GM12878 (cell line): ENCODE measurements around the gene SLC6A12. TPM values are rescaled to one million over a fixed set of nuclear protein-coding genes. Genes with fewer than 3 reads are reported as not detected.

Experiments used
- ATAC-seq: fragments of 200-7000 bp; cut with Tn5 transposase; 3 replicates; pipeline ENCODE4 v1.9.1; 2020; ENCODE audit warnings: mild to moderate bottlenecking, moderate library complexity
- BruUV-seq: library from RNA; stranded (reverse); fragments of 400-500 nt; replicated peaks from 2 replicates; lab custom pipeline; 2021; lab: Mats Ljungman, UMichigan
- CTCF ChIA-PET: fragments of 300-600 bp; sonication (Branson Sonifier 250); formaldehyde crosslinking; extraction: SDS; loops from one replicate; lab custom pipeline; 2021; ENCODE audit warnings: inconsistent platforms; lab: Yijun Ruan, JAX
- POLR2A ChIA-PET: fragments of 350-600 bp; formaldehyde crosslinking; extraction: SDS; loops from one replicate; lab custom pipeline; 2021; ENCODE audit warnings: inconsistent platforms; lab: Charles Lee
- RAD21 ChIA-PET: fragments of 300-600 bp; sonication (Branson Sonifier 250); formaldehyde crosslinking; loops from one replicate; lab custom pipeline; 2023; ENCODE audit warnings: antibody characterized with exemption; ENCODE audit not compliant: unreplicated experiment; lab: Charles Lee
- SMC1A ChIA-PET: fragments of 300-600 bp; sonication (Branson Sonifier 250); formaldehyde crosslinking; loops from one replicate; lab custom pipeline; 2023; ENCODE audit not compliant: unreplicated experiment, uncharacterized antibody; lab: Charles Lee
- DNase-seq: peaks from one replicate; pipeline ENCODE4 v3.0.0-alpha.2; 2011; ENCODE audit warnings: low read depth, low spot score
- FAIRE-seq: peaks from 3 replicates; lab custom pipeline; 2011; peaks lifted over from hg19 to GRCh38; lab: Jason Lieb, UNC
- H2AFZ ChIP-seq: 2 replicates; pipeline ENCODE4 v1.6.0; 2011; ENCODE audit warnings: low read depth, low read length, control low read depth; ENCODE audit not compliant: control insufficient read depth
- H3K27ac ChIP-seq: 2 replicates; pipeline ENCODE4 v1.5.1; 2011; ENCODE audit warnings: control low read depth; ENCODE audit not compliant: control insufficient read depth, insufficient read depth
- H3K27me3 ChIP-seq, 2 experiments: replicated peaks in 1 of 2; 2 replicates each; pipeline versions ENCODE4 v1.6.0 to v1.6.1; 2011; ENCODE audit warnings: low read length in 1 of 2; ENCODE audit not compliant: control insufficient read depth in 2 of 2, insufficient read depth in 2 of 2
- H3K36me3 ChIP-seq, 2 experiments: 2 replicates each; pipeline ENCODE4 v1.5.1; 2011; ENCODE audit warnings: low read length in 1 of 2; ENCODE audit not compliant: control insufficient read depth in 2 of 2, insufficient read depth in 2 of 2
- H3K4me1 ChIP-seq: 2 replicates; pipeline ENCODE4 v1.6.1; 2011; ENCODE audit warnings: mild to moderate bottlenecking, low read length, moderate library complexity, mixed read lengths; ENCODE audit not compliant: control insufficient read depth, insufficient read depth
- H3K4me2 ChIP-seq: 2 replicates; pipeline ENCODE4 v1.6.0; 2011; ENCODE audit warnings: control low read depth; ENCODE audit not compliant: control insufficient read depth, insufficient read depth
- H3K4me3 ChIP-seq: fragments of 200-600 bp; sonication (generic); 2 replicates; pipeline ENCODE4 v1.5.1; 2016
- H3K79me2 ChIP-seq: 2 replicates; pipeline ENCODE4 v1.6.0; 2011; ENCODE audit warnings: low read length; ENCODE audit not compliant: control insufficient read depth, insufficient read depth
- H3K9ac ChIP-seq: 2 replicates; pipeline ENCODE4 v1.8.0; 2011; ENCODE audit warnings: low read length, control low read depth, mixed read lengths; ENCODE audit not compliant: control insufficient read depth, insufficient read depth
- H3K9me3 ChIP-seq: replicated peaks from 3 replicates; pipeline ENCODE4 v1.5.1; 2011; ENCODE audit warnings: mild to moderate bottlenecking, low read length; ENCODE audit not compliant: control insufficient read depth, insufficient read depth
- H4K20me1 ChIP-seq: 2 replicates; pipeline ENCODE4 v1.6.0; 2011; ENCODE audit not compliant: control insufficient read depth, insufficient read depth
- CBX5 ChIP-seq: sonication (generic); IDR thresholded peaks from 2 replicates; pipeline ENCODE4 v1.6.1; 2016; ENCODE audit warnings: low read depth, moderate library complexity, mild to moderate bottlenecking, inconsistent platforms
- EED ChIP-seq: sonication (generic); IDR thresholded peaks from 2 replicates; pipeline ENCODE4 v1.6.1; 2016; ENCODE audit warnings: antibody characterized with exemption, low read depth
- EZH2 ChIP-seq: IDR thresholded peaks from 2 replicates; pipeline ENCODE4 v1.6.1; 2012; ENCODE audit warnings: low read depth, mild to moderate bottlenecking, control low read depth, inconsistent platforms, low read length, borderline replicate concordance; ENCODE audit not compliant: control insufficient read depth
- HSF1 ChIP-seq: fragments of 150-350 bp; IDR thresholded peaks from 2 replicates; pipeline ENCODE4 v1.6.1; 2014; ENCODE audit warnings: mild to moderate bottlenecking, low read depth, low read length
- IKZF2 ChIP-seq, 2 experiments: fragments of 450-650 bp; IDR thresholded peaks; 2 replicates each; pipeline ENCODE4 v1.6.1; 2017; ENCODE audit warnings: mild to moderate bottlenecking in 2 of 2, moderate library complexity in 2 of 2
- JUNB ChIP-seq: IDR thresholded peaks from 2 replicates; pipeline ENCODE4 v1.6.1; 2016; ENCODE audit warnings: antibody characterized with exemption, mild to moderate bottlenecking
- MLLT1 ChIP-seq: fragments of 450-650 bp; IDR thresholded peaks from 2 replicates; pipeline ENCODE4 v1.6.1; 2016; ENCODE audit warnings: mild to moderate bottlenecking
- NFXL1 ChIP-seq: fragments of 450-650 bp; IDR thresholded peaks from 2 replicates; pipeline ENCODE4 v1.6.1; 2017; ENCODE audit warnings: antibody characterized with exemption, mild to moderate bottlenecking, borderline replicate concordance
- RAD21 ChIP-seq: IDR thresholded peaks from 2 replicates; pipeline ENCODE4 v1.6.1; 2011; ENCODE audit warnings: mild to moderate bottlenecking, low read depth, low read length, moderate library complexity; ENCODE audit not compliant: insufficient read depth
- SMAD5 ChIP-seq: IDR thresholded peaks from 2 replicates; pipeline ENCODE4 v1.6.1; 2016; ENCODE audit warnings: antibody characterized with exemption, low read depth
- SP1 ChIP-seq: IDR thresholded peaks from one replicate; pipeline ENCODE4 v1.6.1; 2011; ENCODE audit warnings: low read depth, low read length
- USF1 ChIP-seq: IDR thresholded peaks from 2 replicates; pipeline ENCODE4 v1.6.1; 2011; ENCODE audit warnings: borderline replicate concordance, low read depth, mild to moderate bottlenecking, moderate library complexity, mixed read lengths, low read length; ENCODE audit not compliant: insufficient read depth; ENCODE audit errors: extremely low read length
- ZNF622 ChIP-seq: fragments of 450-650 bp; IDR thresholded peaks from 2 replicates; pipeline ENCODE4 v1.6.1; 2017; ENCODE audit warnings: mild to moderate bottlenecking, inconsistent platforms
- ZZZ3 ChIP-seq: IDR thresholded peaks from 2 replicates; pipeline ENCODE4 v1.6.1; 2011; ENCODE audit warnings: low read depth; ENCODE audit not compliant: control insufficient read depth, insufficient read length
- WGBS: methylation state at CpG from one replicate; pipeline ENCODE4 v1.1.6; 2016; ENCODE audit warnings: low lambda C conversion rate; ENCODE audit not compliant: insufficient replicate concordance, insufficient coverage; ENCODE audit errors: missing lambda C conversion rate; 5-methylcytosine and 5-hydroxymethylcytosine counted together
- in situ Hi-C: fragments of 300-500 bp; cut with MboI; formaldehyde crosslinking; loops from 9 replicates; pipeline ENCODE4 v1.14.3; 2018; ENCODE audit warnings: mixed read lengths
- intact Hi-C: fragments of 100-400 bp; cut with micrococcal nuclease; formaldehyde crosslinking; loops from one replicate; pipeline ENCODE4 v1.14.2; 2022; ENCODE audit not compliant: unreplicated experiment
- polyA plus RNA-seq, 11 experiments: library from polyadenylated mRNA; depleted of rRNA in 4 of 11; unstranded in 6 of 11; stranded (reverse) in 5 of 11; fragments of >200 nt; fragmentation: Nextera tagmentation in 4 of 11; fragmentation: Illumina TruSeq in 1 of 11; extraction: Ambion mirVana in 4 of 11; extraction: Trizol in 1 of 11; gene quantifications; 1 replicate in 1 of 11; 2 replicates in 10 of 11; pipeline versions ENCODE4 v1.2.1 to v1.2.3, GENCODE V29; 2011 to 2016; ENCODE audit warnings: inconsistent platforms in 2 of 11, missing spikeins in 2 of 11, low read depth in 1 of 11
- total RNA-seq, 4 experiments: library from RNA; depleted of rRNA in 3 of 4; stranded (reverse); fragments of >200 nt in 3 of 4; fragmentation: Illumina TruSeq in 1 of 4; extraction: Trizol in 1 of 4; gene quantifications; 2 replicates each; pipeline versions ENCODE4 v1.2.1 to v1.2.3, GENCODE V29; 2013 to 2021

Gene SLC6A12
- total and polyA plus RNA-seq, 10 of the 15 experiments (the other 5 are each of a cell fraction or from before 2014, with no cell fraction given): 0.06 to 0.11 (median 0.07) TPM; not detected in 7

GRCh38 chr12:256958-257357, 43.0 kb upstream of the SLC6A12 start:
- intact Hi-C loops (no loop called here), in situ Hi-C loops (no loop called here)
- FAIRE-seq: no peak
- WGBS: 50% methylated on average over 3 of the region's 3 CpGs
- Histone ChIP-seq H4K20me1 (no peaks in the 10 kb centered on the region), H3K27ac (no peak overlapping the region), H3K4me3 (no peak overlapping the region), H3K4me2 (no peak overlapping the region), H3K79me2 (no peaks in the 10 kb centered on the region), H3K9ac (no peak overlapping the region), H3K9me3 (no peaks in the 10 kb centered on the region), H3K27me3 (peaks cover 0 to 6% of the 10 kb centered on the region in 2 experiments; a peak in 2 of 4 replicates), H3K36me3 (no peaks in the 10 kb centered on the region), H3K4me1 (no peaks in the 10 kb centered on the region), H2AFZ (no peak overlapping the region)
- ChIA-PET SMC1A (no interaction called here), POLR2A (no interaction called here), CTCF (no interaction called here), RAD21 (no interaction called here)
- ATAC-seq: no peak
- no TSS peak for BruUV-seq
- TF ChIP-seq EED (no peak), ZZZ3 (no peak), USF1 (no peak), NFXL1 (no peak), MLLT1 (no peak), HSF1 (no peak), SP1 (no peak), CBX5 (no peak), JUNB (no peak), IKZF2 (IDR thresholded peaks at IDR 0.05) (no peak), SMAD5 (no peak), EZH2 (no peak), RAD21 (no peak), ZNF622 (no peak)
- no peak for DNase-seq
